OCI-LY7 (cell line): ENCODE results near the gene SLCO2B1. TPM values are rescaled to one million over a fixed set of nuclear protein-coding genes. Genes with fewer than 3 reads are reported as not detected.

Experiments used
- total RNA-seq, 2 experiments: library from RNA; depleted of rRNA in 1 of 2; stranded (reverse); fragments of >200 nt in 1 of 2; shearing (Covaris generic) in 1 of 2; gene quantifications; 2 replicates each; pipeline ENCODE4 v1.2.3, GENCODE V29; 2014 to 2022

The SLCO2B1 gene
- total RNA-seq, 2 experiments from 2014 or later: 0.03 TPM; not detected in 1

Other genes starting within 250 kb of the SLCO2B1 start
- gene XRRA1, start 202.0 kb upstream of the SLCO2B1 start, total RNA-seq (2014; rRNA removed; shearing (Covaris generic)): 19.0 and 20.3 TPM in 2 replicates
- 29.1 and 29.2 TPM in 2 replicates for gene XRRA1, start 202.0 kb upstream of the SLCO2B1 start, total RNA-seq (2022)
- 38.3 and 39.6 TPM in 2 replicates for gene SPCS2, start 201.8 kb upstream of the SLCO2B1 start, total RNA-seq (2014; rRNA removed; shearing (Covaris generic))
- gene SPCS2, start 201.8 kb upstream of the SLCO2B1 start, total RNA-seq (2022): 168 and 212 TPM in 2 replicates
- 49.4 and 56.3 TPM in 2 replicates for gene NEU3, start 162.2 kb upstream of the SLCO2B1 start, total RNA-seq (2014; rRNA removed; shearing (Covaris generic))
- 42.6 and 44.8 TPM in 2 replicates for gene NEU3, start 162.2 kb upstream of the SLCO2B1 start, total RNA-seq (2022)
- gene OR2AT4, start 54.2 kb upstream of the SLCO2B1 start, total RNA-seq (2014; rRNA removed; shearing (Covaris generic)): not detected in 2 replicates
- not detected in 2 replicates for gene OR2AT4, start 54.2 kb upstream of the SLCO2B1 start, total RNA-seq (2022)
- gene TPBGL, start 89.7 kb downstream of the SLCO2B1 start, total RNA-seq (2014; rRNA removed; shearing (Covaris generic)): not detected in 2 replicates
- gene TPBGL, start 89.7 kb downstream of the SLCO2B1 start, total RNA-seq (2022): not detected in 2 replicates
- not detected in 2 replicates for gene ARRB1, start 200.6 kb downstream of the SLCO2B1 start, total RNA-seq (2014; rRNA removed; shearing (Covaris generic))
- gene ARRB1, start 200.6 kb downstream of the SLCO2B1 start, total RNA-seq (2022): not detected in 2 replicates
- gene RPS3, start 248.4 kb downstream of the SLCO2B1 start, total RNA-seq (2014; rRNA removed; shearing (Covaris generic)): 3,268 and 3,417 TPM in 2 replicates
- gene RPS3, start 248.4 kb downstream of the SLCO2B1 start, total RNA-seq (2022): 4,392 and 4,414 TPM in 2 replicates